GM18519 (cell line): ENCODE results near the gene NOP9.
"Not testable (repeated sequence)": the region's sequence is repeated elsewhere in the genome, so short reads cannot be mapped to it uniquely, and the experiment has no call there.

Source experiments
- ATAC-seq: cut with Tn5 transposase; IDR thresholded peaks from one replicate; pipeline ENCODE4 v1.9.1; 2021; ENCODE audit warnings: mild to moderate bottlenecking, moderate library complexity; ENCODE audit not compliant: unreplicated experiment, low FRiP score

NOP9 gene

GRCh38 chr14:24322672-24323071 is 23.0 kb downstream of the NOP9 start:
- no peak for ATAC-seq

- ATAC-seq, result no peak
Observed at GRCh38 chr14:24323341-24323740, 23.7 kb downstream of the NOP9 start.

DNA sequence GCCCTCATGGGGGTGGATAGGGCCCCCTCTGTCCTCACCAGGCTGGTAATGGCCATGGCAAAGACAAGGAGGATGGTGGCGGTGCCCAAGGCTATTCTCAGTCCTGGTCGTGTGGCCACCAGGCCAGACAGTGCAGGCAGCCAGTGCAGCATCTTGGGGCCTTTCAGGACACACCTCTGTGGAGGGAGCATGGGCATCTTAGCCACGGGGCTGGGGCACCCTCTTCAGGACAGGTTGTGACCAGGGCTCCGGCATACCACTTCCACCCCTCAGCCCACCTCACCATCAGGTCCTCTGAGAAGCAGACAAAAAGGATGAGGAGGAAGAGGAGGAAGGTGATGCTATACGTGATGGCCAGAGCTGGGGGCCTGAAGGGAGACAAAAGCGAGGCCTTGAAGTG is 24.4 kb downstream of the NOP9 start:
- no peak for ATAC-seq

DNA sequence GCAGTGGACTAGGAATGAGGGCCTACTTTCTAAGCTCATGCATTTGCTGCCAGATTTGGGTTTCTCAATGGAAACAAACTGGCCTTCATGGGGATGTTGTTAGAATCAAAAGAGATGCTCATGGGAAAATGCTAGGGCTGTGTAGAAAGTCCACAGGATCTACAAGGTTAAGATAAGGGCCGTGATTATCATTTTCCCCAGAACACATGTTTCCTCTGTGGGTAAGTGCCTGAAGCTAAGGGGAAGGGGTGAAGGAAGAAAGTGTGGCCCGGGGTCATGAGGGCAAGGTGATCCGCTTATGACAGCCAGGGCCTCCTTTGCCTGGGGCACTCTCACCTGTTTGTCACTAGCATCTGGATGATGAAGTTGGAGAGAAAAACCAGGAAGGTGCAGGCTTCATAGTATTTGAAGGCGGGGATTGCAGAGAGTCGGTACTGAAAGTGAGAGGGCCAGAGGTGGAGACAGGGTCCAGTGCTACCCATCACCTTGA is 25.4 kb downstream of the NOP9 start:
- ATAC-seq, result no peak

DNA sequence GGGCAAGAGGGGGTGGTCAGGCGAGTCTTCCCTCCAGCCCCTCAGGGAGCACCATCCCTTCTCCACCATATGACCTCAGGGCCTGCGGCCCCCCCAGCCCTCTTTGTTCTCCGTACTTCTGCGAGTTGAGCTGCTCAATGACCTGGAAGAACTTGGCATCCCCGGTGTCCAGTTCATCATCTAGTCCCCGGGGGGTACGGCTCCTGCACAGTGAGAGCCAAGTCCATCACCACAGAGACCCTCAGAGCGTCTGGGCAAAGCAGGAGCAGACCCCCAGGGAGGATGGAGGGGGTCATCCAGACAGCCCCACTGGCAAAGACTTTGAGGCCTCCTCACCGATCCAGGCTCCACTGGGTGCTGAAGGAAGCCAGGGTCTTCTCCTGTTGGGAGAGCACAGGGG is 26.3 kb downstream of the NOP9 start:
- no peak for ATAC-seq

DNA sequence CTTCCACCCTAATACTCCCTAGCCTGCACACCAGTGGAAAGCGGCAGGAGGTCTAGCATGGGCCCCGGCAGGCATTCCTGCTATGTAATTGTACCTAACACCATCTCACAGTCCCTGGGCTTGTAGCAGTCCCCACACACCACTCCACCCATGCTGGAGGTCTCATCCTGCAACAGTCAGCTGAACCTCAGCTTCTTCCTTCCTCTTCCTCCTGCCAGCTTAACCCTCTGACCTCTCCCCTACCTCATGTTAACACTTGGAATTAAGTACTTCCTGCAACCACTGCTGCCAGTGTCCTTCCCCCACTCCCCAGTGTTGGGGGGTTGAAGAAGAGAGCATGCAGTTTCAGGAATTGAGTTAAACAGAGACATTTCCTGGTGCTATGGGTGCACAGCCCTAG is 27.7 kb downstream of the NOP9 start:
- no peak for ATAC-seq

- ATAC-seq, result not testable (repeated sequence)
Observed at GRCh38 chr14:24327914-24328313, 28.3 kb downstream of the NOP9 start.

- no peak for ATAC-seq
Observed at GRCh38 chr14:24329073-24329663, 29.5 kb downstream of the NOP9 start.

DNA sequence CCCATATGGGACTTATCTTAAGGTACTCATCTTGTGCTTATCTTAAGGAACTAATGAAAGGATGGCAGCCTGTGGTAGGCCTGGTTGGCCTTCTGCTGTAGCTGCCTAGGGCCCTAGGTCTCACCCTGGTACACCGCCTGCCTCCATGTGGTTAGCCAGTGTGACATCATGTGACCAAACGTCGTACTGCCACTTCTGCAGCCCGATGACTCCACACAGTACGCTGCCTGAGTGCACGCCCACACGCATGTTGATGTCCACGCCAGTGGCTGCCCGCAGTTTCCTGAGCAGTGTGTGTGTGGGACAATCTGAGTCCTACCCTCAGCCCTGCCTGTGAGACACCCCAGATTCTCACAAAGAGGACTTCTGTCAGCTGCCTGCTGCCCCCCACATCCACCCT is 30.1 kb downstream of the NOP9 start:
- ATAC-seq, result no peak

- no peak for ATAC-seq
Observed at GRCh38 chr14:24330973-24331674, 31.5 kb downstream of the NOP9 start.

- ATAC-seq, result no peak
Observed at GRCh38 chr14:24331731-24332267, 32.1 kb downstream of the NOP9 start.

- ATAC-seq, result peak; percentile 65
Observed at GRCh38 chr14:24332268-24332993, 32.8 kb downstream of the NOP9 start.

GRCh38 chr14:24334431-24335291 is 35.0 kb downstream of the NOP9 start, which contains the start of gene ADCY4:
Gene ADCY4, minus strand, starts transcription at chr14:24335071. Its CDS starts 419 bp downstream, at chr14:24334652.
- no peak for ATAC-seq

DNA sequence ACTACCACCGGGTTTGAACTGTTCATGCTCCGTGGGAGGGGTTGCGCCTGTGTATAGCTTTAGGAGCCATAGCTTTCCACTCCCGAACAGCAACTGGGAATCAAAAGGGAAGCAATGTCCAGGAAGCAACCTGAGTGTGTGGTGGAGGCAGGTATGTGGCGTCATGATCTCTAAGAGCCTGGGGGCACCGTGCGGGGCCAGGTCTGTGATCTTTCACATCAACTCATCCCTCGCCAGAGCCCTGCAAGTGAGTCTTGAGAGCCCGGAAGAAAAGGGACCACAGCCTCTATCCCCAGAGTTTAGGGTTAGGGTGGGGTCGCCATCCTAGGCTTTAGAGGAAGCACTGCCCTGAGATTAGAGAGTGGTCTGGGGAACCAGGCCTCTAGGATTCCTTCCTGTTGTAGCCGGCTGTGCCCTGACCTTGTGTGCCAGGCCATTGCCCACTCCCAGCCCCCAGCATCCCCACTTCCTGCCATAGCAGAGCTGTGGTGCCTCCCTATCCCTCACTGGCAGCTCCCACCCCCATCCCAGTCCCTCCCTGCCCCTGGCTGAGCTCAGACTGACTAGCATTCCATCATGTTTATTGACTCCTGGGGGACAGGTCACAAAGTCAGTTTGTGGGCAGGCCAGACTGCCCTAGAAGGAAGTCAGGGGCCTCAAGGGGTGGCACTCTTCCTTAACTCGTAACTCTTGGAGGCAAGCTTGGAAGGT is 36.0 kb downstream of the NOP9 start:
- ATAC-seq, result no peak

DNA sequence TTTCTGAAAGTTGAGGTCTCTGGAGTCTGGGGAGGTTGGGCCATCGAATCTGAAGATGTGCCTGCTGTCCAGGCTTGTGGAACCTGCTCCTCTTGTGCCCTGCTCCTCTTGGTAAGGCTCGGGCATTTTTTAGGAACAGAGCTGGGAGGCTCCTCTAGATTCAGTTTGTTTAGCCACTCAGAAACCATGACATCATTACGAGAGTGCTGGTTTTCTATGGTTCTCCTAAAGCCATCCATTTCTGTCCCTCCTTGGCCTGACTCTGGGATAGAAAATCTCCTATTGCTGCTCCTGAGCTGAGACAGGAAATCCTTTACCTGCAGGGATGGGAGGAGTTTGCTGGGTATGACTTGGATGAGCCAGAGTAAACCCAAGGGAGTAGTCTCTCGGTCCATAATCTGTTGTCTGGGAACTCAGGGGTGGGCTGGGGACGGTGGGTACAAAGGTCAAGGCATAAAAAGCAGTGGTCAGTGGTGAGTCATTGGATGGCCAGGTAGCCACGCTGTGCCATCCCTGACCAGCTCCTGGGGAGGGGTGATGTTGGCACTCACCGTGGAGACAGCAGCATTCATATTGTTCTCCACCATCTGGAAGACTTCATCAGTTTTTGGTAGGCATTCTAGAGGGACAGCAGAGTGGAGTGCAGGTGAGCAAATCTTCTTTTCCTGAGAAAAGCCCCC is 37.6 kb downstream of the NOP9 start:
- no peak for ATAC-seq

- ATAC-seq, result no peak
Observed at GRCh38 chr14:24337824-24338175, 38.1 kb downstream of the NOP9 start.

- no peak for ATAC-seq
Observed at GRCh38 chr14:24338843-24339242, 39.2 kb downstream of the NOP9 start.

DNA sequence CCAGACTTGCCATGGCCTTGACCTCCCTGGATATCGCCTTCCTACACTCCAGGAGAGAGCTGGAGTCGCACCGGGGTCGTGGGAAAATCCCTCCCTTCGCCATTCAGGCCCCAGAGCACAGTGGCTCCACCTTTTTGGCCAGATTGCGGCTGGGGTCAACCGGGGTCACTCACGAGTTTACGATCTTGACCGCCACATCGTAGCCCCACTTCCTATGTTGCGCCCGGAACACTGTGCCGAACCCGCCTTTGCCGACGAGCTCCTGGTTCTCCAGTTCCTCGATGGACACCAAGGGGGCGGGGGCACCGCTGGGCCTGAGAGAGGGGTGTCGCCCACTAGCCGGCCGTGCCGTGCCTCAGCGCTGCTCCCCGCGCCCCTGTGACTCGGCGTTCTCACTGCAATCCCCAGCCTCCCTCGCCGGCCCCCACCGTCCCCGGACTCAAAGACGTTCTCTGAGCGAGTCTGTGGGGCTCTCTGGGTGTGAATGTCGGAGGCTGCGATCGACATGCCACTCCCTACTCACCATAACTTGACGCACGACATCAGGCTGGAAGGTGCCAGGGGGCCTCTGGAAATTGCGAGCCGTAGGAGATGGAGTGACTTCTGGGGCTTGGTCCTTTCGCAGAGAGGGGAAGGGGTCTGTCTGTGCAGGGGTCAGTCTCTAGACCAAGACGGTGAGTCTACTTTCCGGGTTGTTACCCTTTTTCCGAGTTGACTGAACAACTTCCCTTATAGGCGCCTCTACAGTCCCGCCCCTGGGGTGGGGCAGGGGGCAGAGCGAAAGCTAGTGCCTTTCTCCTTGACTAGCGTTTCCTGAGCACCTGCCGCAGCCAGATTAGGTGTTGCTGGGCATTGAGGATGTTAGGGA is 39.9 kb downstream of the NOP9 start, which contains the start of gene RIPK3:
Gene RIPK3 (minus strand): TSS at position 708 of the 868 bp plus-strand sequence. CDS start 165 bp downstream, at position 543.
- peak; percentile 49 for ATAC-seq
